Type B pancreatic cell (in vitro differentiated cells): ENCODE data around the gene FOXN4. TPM values are rescaled to one million over a fixed set of nuclear protein-coding genes. Genes with fewer than 3 reads are reported as not detected.

ENCODE experiments used
- DNase-seq: peaks from one replicate; pipeline ENCODE4 v3.0.0; 2021; ENCODE audit warnings: mixed read lengths; ENCODE audit not compliant: unreplicated experiment; ENCODE audit errors: extremely low spot score
- H3K27ac Mint-ChIP-seq: 2 replicates; pipeline ENCODE4 v1.8.0; 2021; ENCODE audit warnings: mild to moderate bottlenecking, mixed read lengths
- H3K27me3 Mint-ChIP-seq: 2 replicates; pipeline ENCODE4 v1.8.0; 2021; ENCODE audit warnings: mixed read lengths
- H3K36me3 Mint-ChIP-seq: 2 replicates; pipeline ENCODE4 v1.8.0; 2021; ENCODE audit warnings: mixed read lengths
- H3K4me1 Mint-ChIP-seq: one replicate; pipeline ENCODE4 v1.8.0; 2021; ENCODE audit warnings: mixed read lengths; ENCODE audit not compliant: unreplicated experiment
- H3K4me3 Mint-ChIP-seq: 2 replicates; pipeline ENCODE4 v1.8.0; 2021; ENCODE audit warnings: mild to moderate bottlenecking, mixed read lengths
- H3K9me3 Mint-ChIP-seq: 2 replicates; pipeline ENCODE4 v1.8.0; 2021; ENCODE audit warnings: mixed read lengths
- total RNA-seq: library from RNA; stranded (reverse); gene quantifications from 2 replicates; pipeline ENCODE4 v1.2.1, GENCODE V29; 2021; ENCODE audit warnings: low replicate concordance
- TF ChIP-seq, protein P1 (sequence below): fragments of 200-600 bp; sonication (generic); conservative IDR thresholded peaks from 2 replicates; pipeline ENCODE4 v1.5.0; 2021; ENCODE audit warnings: antibody characterized with exemption, mild to moderate bottlenecking

FOXN4 gene
- total RNA-seq, 1 donor from 2014 or later = 2.6 TPM

DNA sequence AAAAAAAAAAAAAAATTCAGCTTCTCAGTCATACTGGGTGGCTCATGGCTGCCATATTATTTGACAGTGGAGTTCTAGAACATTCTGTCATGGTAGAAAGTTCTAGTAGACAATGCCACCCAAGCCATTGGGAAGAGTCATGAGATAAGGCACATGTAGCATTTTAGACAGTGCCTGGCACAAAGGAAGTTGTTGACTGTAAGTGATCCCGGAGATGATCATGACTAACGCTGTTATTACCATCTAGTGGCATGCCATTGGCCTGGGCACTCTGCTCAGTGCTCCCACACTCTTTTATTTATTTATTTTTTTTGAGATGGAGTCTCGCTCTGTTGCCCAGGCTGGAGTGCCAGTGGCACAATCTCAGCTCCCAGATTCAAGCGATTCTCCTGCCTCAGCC is 80.4 kb downstream of the FOXN4 start:
- TF ChIP-seq, protein P1, sequence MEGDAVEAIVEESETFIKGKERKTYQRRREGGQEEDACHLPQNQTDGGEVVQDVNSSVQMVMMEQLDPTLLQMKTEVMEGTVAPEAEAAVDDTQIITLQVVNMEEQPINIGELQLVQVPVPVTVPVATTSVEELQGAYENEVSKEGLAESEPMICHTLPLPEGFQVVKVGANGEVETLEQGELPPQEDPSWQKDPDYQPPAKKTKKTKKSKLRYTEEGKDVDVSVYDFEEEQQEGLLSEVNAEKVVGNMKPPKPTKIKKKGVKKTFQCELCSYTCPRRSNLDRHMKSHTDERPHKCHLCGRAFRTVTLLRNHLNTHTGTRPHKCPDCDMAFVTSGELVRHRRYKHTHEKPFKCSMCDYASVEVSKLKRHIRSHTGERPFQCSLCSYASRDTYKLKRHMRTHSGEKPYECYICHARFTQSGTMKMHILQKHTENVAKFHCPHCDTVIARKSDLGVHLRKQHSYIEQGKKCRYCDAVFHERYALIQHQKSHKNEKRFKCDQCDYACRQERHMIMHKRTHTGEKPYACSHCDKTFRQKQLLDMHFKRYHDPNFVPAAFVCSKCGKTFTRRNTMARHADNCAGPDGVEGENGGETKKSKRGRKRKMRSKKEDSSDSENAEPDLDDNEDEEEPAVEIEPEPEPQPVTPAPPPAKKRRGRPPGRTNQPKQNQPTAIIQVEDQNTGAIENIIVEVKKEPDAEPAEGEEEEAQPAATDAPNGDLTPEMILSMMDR = no peak
- Mint-ChIP-seq H3K36me3 (no peaks in the 10 kb centered on the region), H3K4me1 (no peaks in the 10 kb centered on the region), H3K4me3 (no peak overlapping the region), H3K9me3 (no peaks in the 10 kb centered on the region), H3K27me3 (no peaks in the 10 kb centered on the region), H3K27ac (no peak overlapping the region)
- no peak for DNase-seq

Other genes with a start within 250 kb of the FOXN4 start
- gene ALKBH2, start 215.8 kb downstream of the FOXN4 start, total RNA-seq = 19.6 and 31.4 TPM in 2 replicates
- gene UNG, start 211.7 kb downstream of the FOXN4 start, total RNA-seq = 49.8 and 63.0 TPM in 2 replicates
- gene ACACB, start 192.7 kb downstream of the FOXN4 start, total RNA-seq = 14.6 and 22.7 TPM in 2 replicates
- 0.72 and 0.79 TPM in 2 replicates for gene MYO1H, start 38.6 kb upstream of the FOXN4 start, total RNA-seq
- 47.4 and 47.5 TPM in 2 replicates for gene KCTD10, start 168.0 kb upstream of the FOXN4 start, total RNA-seq
- 41.3 and 41.8 TPM in 2 replicates for gene UBE3B, start 168.3 kb upstream of the FOXN4 start, total RNA-seq